GM23338 (cell line): Measurements from ENCODE around the gene SPRYD7. TPM values are rescaled to one million over a fixed set of nuclear protein-coding genes. Genes with fewer than 3 reads are reported as not detected.
A peak's percentile ranks its signal among the peaks of the same experiment; 100 is the strongest.

Experiments used
- ATAC-seq: fragments of 200-7000 bp; cut with Tn5 transposase; 3 replicates; pipeline ENCODE4 v1.9.1; 2020
- DNase-seq: peaks from one replicate; pipeline ENCODE4 v3.0.0-alpha.2; 2015; ENCODE audit warnings: low spot score
- H2AFZ ChIP-seq: fragments of 200-600 bp; sonication (generic); 2 replicates; pipeline ENCODE4 v1.8.0; 2016; ENCODE audit warnings: antibody characterized with exemption, mild to moderate bottlenecking, moderate library complexity
- H3F3A ChIP-seq: fragments of 200-600 bp; sonication (generic); replicated peaks from 2 replicates; pipeline ENCODE4 v1.8.0; 2017; ENCODE audit warnings: antibody characterized with exemption, mixed run types, low read depth
- H3K27ac ChIP-seq: fragments of 200-600 bp; sonication (generic); 2 replicates; pipeline ENCODE4 v1.6.1; 2016; ENCODE audit warnings: low read depth
- H3K27me3 ChIP-seq: fragments of 200-600 bp; sonication (generic); 2 replicates; pipeline ENCODE4 v1.8.0; 2016; ENCODE audit warnings: mild to moderate bottlenecking, mixed run types, moderate library complexity; ENCODE audit not compliant: insufficient read depth
- H3K36me3 ChIP-seq: fragments of 200-600 bp; sonication (generic); 2 replicates; pipeline ENCODE4 v1.8.0; 2016; ENCODE audit warnings: mild to moderate bottlenecking; ENCODE audit not compliant: insufficient read depth
- H3K4me1 ChIP-seq: fragments of 200-600 bp; sonication (generic); 2 replicates; pipeline ENCODE4 v1.8.0; 2016; ENCODE audit warnings: mild to moderate bottlenecking, moderate library complexity; ENCODE audit not compliant: insufficient read depth
- H3K4me2 ChIP-seq: fragments of 200-600 bp; sonication (generic); 2 replicates; pipeline ENCODE4 v1.7.1; 2017; ENCODE audit warnings: mixed run types
- H3K4me3 ChIP-seq: fragments of 200-600 bp; sonication (generic); 2 replicates; pipeline ENCODE4 v1.6.1; 2016; ENCODE audit warnings: mixed run types
- H3K79me2 ChIP-seq: fragments of 200-600 bp; sonication (generic); replicated peaks from 2 replicates; pipeline ENCODE4 v1.8.0; 2017; ENCODE audit warnings: mild to moderate bottlenecking; ENCODE audit not compliant: insufficient read depth
- H3K9me2 ChIP-seq: fragments of 200-600 bp; sonication (generic); 2 replicates; pipeline ENCODE4 v1.8.0; 2017; ENCODE audit not compliant: insufficient read depth
- H4K20me1 ChIP-seq: fragments of 200-600 bp; sonication (generic); replicated peaks from 2 replicates; pipeline ENCODE4 v1.8.0; 2017; ENCODE audit warnings: mild to moderate bottlenecking; ENCODE audit not compliant: insufficient read depth
- H3K27ac Mint-ChIP-seq: 2 replicates; pipeline ENCODE4 v1.8.0; 2020; ENCODE audit warnings: inconsistent platforms, mild to moderate bottlenecking, moderate library complexity, mixed read lengths
- H3K27me3 Mint-ChIP-seq: 3 replicates; pipeline ENCODE4 v1.8.0; 2022; ENCODE audit warnings: low read depth, mild to moderate bottlenecking, moderate library complexity, mixed read lengths, inconsistent platforms; ENCODE audit not compliant: insufficient read depth, poor library complexity
- H3K36me3 Mint-ChIP-seq: 3 replicates; pipeline ENCODE4 v1.8.0; 2021; ENCODE audit warnings: low read depth, mild to moderate bottlenecking, inconsistent platforms, moderate library complexity, mixed read lengths
- H3K4me1 Mint-ChIP-seq: 3 replicates; pipeline ENCODE4 v1.8.0; 2020; ENCODE audit warnings: mild to moderate bottlenecking, inconsistent platforms, mixed read lengths
- H3K4me3 Mint-ChIP-seq: 3 replicates; pipeline ENCODE4 v1.8.0; 2021; ENCODE audit warnings: moderate library complexity, mild to moderate bottlenecking, inconsistent platforms, mixed read lengths
- H3K9me3 Mint-ChIP-seq: 3 replicates; pipeline ENCODE4 v1.8.0; 2020; ENCODE audit warnings: moderate library complexity, mild to moderate bottlenecking, inconsistent platforms, mixed read lengths
- STAT1 ChIP-seq: IDR thresholded peaks from one replicate; pipeline ENCODE4 v1.6.1; 2016; ENCODE audit warnings: antibody characterized with exemption; ENCODE audit not compliant: unreplicated experiment
- ZNF114 ChIP-seq: fragments of 250-450 bp; sonication (Bioruptor Pico); IDR thresholded peaks from 2 replicates; pipeline ENCODE4 v1.5.0; 2020; ENCODE audit warnings: mild to moderate bottlenecking, moderate library complexity
- ZNF331 ChIP-seq: fragments of 250-450 bp; sonication (Bioruptor Pico); IDR thresholded peaks from 2 replicates; pipeline ENCODE4 v1.5.0; 2020; ENCODE audit warnings: low read depth, mild to moderate bottlenecking, moderate library complexity
- polyA plus RNA-seq: library from polyadenylated mRNA; unstranded; fragments of >200 nt; fragmentation: Nextera tagmentation; extraction: Ambion mirVana; gene quantifications from 2 replicates; pipeline ENCODE4 v1.2.1, GENCODE V29; 2016
- total RNA-seq: library from RNA; depleted of rRNA; stranded (reverse); fragments of >200 nt; shearing (Covaris generic); gene quantifications from 2 replicates; pipeline ENCODE4 v1.2.3, GENCODE V29; 2014
- TF ChIP-seq, protein P1 (sequence below): fragments of 250-450 bp; sonication (Bioruptor Pico); IDR thresholded peaks from 2 replicates; pipeline ENCODE4 v1.5.0; 2020; ENCODE audit warnings: mild to moderate bottlenecking, moderate library complexity

SPRYD7 gene
- total and polyA plus RNA-seq, 2 experiments from 2014 or later: 2.9 to 7.4 TPM

DNA sequence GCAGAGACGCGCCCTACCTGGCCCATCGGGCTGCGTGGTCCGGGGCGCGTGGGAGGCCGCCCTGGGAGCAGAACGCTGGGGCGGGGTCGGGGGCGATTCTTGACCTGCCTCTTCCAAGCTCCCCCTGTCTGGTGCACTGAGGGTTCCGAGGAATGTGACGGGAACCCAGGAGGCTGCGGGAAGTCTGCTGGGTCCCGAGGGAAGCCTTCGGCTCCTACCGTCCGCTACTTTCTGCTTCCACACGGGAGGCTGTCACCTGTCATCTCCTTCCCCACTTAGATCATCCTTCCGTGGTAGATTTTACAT is 781 bp upstream of the SPRYD7 start (continued):
- TF ChIP-seq, protein P1, sequence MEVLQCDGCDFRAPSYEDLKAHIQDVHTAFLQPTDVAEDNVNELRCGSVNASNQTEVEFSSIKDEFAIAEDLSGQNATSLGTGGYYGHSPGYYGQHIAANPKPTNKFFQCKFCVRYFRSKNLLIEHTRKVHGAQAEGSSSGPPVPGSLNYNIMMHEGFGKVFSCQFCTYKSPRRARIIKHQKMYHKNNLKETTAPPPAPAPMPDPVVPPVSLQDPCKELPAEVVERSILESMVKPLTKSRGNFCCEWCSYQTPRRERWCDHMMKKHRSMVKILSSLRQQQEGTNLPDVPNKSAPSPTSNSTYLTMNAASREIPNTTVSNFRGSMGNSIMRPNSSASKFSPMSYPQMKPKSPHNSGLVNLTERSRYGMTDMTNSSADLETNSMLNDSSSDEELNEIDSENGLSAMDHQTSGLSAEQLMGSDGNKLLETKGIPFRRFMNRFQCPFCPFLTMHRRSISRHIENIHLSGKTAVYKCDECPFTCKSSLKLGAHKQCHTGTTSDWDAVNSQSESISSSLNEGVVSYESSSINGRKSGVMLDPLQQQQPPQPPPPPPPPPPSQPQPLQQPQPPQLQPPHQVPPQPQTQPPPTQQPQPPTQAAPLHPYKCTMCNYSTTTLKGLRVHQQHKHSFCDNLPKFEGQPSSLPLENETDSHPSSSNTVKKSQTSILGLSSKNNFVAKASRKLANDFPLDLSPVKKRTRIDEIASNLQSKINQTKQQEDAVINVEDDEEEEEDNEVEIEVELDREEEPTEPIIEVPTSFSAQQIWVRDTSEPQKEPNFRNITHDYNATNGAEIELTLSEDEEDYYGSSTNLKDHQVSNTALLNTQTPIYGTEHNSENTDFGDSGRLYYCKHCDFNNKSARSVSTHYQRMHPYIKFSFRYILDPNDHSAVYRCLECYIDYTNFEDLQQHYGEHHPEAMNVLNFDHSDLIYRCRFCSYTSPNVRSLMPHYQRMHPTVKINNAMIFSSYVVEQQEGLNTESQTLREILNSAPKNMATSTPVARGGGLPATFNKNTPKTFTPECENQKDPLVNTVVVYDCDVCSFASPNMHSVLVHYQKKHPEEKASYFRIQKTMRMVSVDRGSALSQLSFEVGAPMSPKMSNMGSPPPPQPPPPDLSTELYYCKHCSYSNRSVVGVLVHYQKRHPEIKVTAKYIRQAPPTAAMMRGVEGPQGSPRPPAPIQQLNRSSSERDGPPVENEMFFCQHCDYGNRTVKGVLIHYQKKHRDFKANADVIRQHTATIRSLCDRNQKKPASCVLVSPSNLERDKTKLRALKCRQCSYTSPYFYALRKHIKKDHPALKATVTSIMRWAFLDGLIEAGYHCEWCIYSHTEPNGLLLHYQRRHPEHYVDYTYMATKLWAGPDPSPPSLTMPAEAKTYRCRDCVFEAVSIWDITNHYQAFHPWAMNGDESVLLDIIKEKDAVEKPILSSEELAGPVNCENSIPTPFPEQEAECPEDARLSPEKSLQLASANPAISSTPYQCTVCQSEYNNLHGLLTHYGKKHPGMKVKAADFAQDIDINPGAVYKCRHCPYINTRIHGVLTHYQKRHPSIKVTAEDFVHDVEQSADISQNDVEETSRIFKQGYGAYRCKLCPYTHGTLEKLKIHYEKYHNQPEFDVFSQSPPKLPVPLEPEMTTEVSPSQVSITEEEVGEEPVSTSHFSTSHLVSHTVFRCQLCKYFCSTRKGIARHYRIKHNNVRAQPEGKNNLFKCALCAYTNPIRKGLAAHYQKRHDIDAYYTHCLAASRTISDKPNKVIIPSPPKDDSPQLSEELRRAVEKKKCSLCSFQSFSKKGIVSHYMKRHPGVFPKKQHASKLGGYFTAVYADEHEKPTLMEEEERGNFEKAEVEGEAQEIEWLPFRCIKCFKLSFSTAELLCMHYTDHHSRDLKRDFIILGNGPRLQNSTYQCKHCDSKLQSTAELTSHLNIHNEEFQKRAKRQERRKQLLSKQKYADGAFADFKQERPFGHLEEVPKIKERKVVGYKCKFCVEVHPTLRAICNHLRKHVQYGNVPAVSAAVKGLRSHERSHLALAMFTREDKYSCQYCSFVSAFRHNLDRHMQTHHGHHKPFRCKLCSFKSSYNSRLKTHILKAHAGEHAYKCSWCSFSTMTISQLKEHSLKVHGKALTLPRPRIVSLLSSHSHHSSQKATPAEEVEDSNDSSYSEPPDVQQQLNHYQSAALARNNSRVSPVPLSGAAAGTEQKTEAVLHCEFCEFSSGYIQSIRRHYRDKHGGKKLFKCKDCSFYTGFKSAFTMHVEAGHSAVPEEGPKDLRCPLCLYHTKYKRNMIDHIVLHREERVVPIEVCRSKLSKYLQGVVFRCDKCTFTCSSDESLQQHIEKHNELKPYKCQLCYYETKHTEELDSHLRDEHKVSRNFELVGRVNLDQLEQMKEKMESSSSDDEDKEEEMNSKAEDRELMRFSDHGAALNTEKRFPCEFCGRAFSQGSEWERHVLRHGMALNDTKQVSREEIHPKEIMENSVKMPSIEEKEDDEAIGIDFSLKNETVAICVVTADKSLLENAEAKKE (CRISPR knock-in tag): no peak

DNA sequence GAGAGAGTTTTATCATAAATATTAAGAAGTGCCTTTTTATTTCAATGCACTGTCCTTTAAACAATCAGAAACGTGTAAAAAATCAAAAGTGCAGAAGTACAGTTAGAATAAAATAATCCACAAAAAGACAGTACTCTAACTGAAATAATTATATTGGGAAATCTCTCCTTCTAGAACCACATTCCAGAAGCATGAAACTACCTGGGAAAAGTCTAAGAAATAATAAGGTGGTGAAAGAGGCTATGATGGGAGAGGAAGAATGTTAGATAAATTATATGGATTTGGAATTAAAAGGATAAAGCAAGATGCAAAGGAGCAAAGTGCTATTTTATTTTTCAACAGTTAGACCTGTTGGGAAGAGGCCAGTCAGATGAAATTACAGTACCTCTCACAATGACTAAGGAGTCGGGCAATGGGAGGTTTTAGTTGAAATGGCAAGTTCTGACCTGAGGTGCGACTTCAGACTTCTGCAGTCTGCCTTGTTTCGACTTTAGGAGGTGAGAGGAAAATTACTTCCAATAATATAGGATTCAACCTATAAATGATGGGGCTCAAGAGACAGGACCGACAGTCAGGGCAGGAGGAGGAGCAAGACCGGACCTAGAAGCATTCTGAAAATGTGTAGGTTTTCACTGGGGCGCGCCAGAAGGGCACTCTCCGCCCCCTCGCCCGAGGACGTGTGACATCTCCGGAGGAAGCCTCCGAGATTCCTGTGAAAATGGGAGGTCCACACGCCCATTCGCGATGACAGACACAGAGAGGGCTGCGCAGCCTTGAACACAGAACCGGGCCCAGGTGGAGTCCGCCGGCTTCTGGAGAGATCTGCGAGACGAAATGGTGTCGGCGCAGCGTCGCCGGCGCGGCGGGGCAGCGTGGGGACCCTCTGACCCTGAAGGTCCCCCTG is 717 bp downstream of the SPRYD7 start:
- H3K4me3 Mint-ChIP-seq: peak overlapping the region; percentile 85
- no peaks in the 10 kb centered on the region; the same call in 2 of the 3 replicates for H3K36me3 Mint-ChIP-seq
- Histone ChIP-seq H2AFZ (peak overlapping the region; percentile 99), H3K36me3 (no peaks in the 10 kb centered on the region), H3K9me2 (no peaks in the 10 kb centered on the region), H3K4me3 (peak overlapping the region; percentile 85), H3K27me3 (peaks cover 11% of the 10 kb centered on the region), H4K20me1 (no peaks in the 10 kb centered on the region), H3K4me2 (peak overlapping the region; percentile 86), H3F3A (no peaks in the 10 kb centered on the region), H3K4me1 (no peaks in the 10 kb centered on the region), H3K27ac (no peak overlapping the region), H3K79me2 (no peaks in the 10 kb centered on the region)
- DNase-seq: peak; percentile 68
- H3K9me3 Mint-ChIP-seq: no peaks in the 10 kb centered on the region
- ATAC-seq: peak; percentile 42
- peaks cover 4% of the 10 kb centered on the region; the same call in 1 of the 3 replicates for H3K4me1 Mint-ChIP-seq
- peaks cover 14% of the 10 kb centered on the region for H3K27me3 Mint-ChIP-seq
- H3K27ac Mint-ChIP-seq: no peak overlapping the region
- no peak for TF ChIP-seq ZNF331 (CRISPR knock-in tag)
- no peak for TF ChIP-seq ZNF114
- no peak for TF ChIP-seq STAT1
